GM20431 (cell line): ENCODE data around the gene ITPKC.
"Not testable (repeated sequence)": the region's sequence is repeated elsewhere in the genome, so short reads cannot be mapped to it uniquely, and the experiment has no call there.

ENCODE experiments used
- in situ Hi-C: fragments of 300-500 bp; cut with MseI, MboI; formaldehyde crosslinking; loops from one replicate; pipeline ENCODE4 v1.15.0; 2020; ENCODE audit warnings: low sequenced_read_pairs; ENCODE audit not compliant: unreplicated experiment

Gene ITPKC

DNA sequence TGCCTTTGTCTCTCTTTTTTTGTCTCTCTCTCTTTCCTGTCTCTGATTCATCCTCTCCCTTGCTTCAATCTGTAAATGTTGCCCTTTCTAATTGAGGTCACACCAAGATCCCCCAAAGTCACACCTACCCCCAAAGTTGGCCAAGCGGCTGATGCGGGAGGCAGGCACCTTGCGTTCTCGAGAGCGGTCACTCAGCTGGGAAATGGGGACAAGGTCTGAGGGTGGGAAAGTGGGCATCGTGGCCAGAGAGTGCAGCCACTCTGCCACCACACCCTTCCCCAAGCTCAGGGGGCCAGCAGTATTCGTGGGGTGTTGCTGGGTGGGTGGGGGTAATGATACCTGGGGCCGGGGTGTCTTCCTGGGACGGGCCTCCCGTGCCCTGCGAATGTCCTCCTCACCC is 3.0 kb upstream of the ITPKC start:
- in situ Hi-C loops: no loop called here

DNA sequence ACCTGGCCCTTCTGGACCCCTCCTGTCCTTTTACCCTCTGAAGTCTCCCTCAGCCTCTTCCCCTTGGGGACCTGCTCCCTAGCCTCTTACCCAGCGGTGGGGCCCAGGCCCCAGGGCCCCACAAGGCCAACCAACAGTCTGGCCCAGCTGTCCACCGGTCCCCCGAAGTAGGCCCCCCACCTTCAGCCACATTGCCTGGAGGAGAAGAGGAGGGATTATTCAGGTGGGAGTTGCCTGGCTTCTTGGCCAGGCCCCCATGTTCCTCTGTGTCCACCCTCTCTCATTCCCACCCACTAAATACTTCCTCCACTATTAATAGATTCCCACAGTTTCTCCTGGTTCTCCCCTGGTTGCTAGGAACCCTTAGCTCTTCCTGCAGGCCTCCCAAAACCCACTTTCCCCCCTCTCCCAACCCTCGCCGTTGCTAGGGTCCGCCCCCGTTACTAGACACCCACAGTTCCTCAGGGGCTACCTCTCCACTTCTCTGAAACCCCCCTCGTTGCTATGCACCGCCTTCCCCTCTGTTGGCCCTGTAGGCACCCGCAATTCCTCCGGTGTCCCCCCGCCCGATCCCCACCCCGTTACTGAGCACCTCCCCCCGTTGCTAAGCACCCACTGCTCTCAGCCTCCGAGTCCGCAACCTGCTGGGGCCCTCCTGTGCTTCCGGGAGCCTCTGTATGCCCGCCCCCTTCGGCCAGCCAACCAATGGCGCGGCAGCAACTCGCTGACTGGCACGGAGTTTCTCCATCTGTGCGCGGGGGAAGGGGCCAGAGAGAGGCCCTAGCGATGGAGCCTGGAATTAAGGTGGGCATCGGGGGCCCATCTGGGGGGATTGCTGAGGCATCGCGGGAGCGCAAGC is 2.2 kb upstream of the ITPKC start:
- in situ Hi-C loops: no loop called here

DNA sequence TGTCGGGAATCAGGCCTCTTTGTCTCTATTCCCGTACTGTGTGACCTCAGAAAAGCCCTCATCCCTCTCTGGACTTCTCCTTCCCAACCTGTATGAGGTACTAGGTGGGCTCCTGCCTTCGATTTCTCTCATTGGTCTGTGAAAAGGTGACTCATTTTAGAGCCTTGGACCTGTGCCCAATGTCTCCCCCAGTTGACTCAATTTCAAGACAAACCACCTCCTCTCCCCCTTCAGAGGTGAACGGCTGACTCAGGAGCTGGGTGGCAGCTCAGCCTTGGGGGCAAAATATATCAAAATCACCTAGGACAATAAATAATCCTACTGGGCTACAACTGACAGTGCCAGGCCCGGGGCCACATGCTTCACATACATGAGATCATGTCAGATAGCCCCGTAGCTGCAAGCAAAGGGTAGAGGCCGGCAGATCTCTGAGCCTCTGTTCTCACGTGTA is 856 bp upstream of the ITPKC start:
- in situ Hi-C loops: no loop called here

- in situ Hi-C loops: no loop called here
Observed at GRCh38 chr19:40717325-40717879, 490 bp downstream of the ITPKC start.

DNA sequence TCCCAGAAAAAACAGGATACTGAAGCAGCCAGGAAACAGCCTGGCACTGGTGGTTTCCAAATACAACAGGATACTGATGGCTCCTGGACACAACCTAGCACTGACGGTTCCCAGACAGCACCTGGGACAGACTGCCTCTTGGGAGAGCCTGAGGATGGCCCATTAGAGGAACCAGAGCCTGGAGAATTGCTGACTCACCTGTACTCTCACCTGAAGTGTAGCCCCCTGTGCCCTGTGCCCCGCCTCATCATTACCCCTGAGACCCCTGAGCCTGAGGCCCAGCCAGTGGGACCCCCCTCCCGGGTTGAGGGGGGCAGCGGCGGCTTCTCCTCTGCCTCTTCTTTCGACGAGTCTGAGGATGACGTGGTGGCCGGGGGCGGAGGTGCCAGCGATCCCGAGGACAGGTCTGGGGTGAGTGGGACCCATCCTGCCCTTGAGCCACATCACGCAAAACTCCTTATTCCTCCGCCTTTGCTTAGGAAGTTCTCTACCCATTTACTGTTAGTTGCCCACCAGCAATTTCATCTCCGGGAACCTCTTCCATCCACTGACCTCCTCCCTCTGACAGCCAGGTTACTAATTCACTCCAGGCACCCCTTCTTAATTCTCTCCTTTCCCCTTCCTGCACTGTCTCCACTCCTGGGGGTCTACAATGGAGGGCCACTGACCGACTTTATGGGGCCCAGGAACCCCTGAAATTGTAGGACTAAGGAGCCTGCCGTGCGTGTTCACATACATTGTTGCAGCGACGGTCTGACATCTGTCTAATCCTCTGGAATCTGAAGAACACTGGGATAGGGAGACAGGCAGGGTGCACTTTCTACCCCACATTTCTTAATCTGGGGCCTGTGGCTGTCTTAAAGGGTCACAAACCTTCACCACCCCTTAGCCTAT is 1.2 kb downstream of the ITPKC start:
- in situ Hi-C loops: no loop called here

- in situ Hi-C loops: no loop called here
Observed at GRCh38 chr19:40718774-40719391, 2.0 kb downstream of the ITPKC start.

DNA sequence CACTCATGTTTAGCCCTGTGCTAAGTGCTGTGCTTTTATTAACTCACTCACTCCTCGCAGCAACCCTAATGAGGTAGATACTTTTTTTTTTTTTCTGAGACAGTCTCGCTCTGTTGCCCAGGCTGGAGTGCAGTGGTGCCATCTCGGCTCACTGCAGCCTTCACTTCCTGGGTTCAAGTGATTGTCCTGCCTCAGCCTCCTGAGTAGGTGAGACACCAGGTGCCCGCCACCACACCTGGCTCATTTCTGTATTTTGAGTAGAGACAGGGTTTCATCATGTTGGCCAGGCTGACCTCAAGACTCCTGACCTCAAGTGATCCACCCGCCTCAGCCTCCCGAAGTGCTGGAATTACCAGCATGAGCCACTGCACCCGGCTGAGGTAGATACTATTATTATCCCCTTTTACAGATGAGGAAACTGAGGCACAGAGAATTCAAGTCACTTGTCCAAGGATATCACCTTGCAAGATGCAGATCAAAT is 2.5 kb downstream of the ITPKC start:
- in situ Hi-C loops: no loop called here

GRCh38 chr19:40721140-40721486 is 4.2 kb downstream of the ITPKC start:
- in situ Hi-C loops: no loop called here

DNA sequence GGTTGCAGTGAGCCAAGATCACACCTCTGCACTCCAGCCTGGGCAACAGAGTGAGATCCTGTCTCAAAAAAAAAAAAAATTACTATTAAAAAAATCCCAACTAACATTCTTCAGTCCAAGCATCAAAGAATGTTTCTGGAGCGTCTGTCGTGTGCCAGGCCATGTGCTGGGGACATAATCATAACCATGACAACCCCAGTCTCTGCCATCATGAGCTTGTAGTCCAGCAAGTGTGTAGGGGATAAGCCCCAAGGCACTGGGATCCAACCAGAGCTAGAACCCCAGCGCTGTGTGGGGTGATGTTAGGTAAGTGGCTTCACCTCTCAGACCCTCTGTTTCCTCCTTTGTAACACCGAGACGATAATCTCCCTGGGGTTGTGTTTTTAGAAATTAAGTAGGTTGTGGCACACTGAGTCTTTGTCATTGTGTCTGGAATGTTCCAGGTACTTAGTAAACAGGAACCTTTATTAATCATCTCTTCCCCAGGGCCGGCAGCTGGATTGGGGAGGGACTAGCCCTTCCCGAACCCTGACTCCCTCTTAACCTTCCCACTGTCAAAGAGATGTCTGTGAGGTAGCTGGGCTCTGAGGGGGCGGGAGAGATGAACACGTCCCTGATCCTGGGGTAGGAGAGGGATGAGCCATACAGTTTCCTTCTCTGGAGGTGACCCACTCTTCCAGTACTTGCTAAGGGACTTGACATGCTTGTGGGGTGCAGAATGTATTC is 5.2 kb downstream of the ITPKC start:
- in situ Hi-C loops: no loop called here

- in situ Hi-C loops: no loop called here
Observed at GRCh38 chr19:40723661-40724254, 6.8 kb downstream of the ITPKC start.

GRCh38 chr19:40724315-40724714 is 7.4 kb downstream of the ITPKC start:
- in situ Hi-C loops: no loop called here

GRCh38 chr19:40724855-40725254 is 7.9 kb downstream of the ITPKC start:
- in situ Hi-C loops: no loop called here

DNA sequence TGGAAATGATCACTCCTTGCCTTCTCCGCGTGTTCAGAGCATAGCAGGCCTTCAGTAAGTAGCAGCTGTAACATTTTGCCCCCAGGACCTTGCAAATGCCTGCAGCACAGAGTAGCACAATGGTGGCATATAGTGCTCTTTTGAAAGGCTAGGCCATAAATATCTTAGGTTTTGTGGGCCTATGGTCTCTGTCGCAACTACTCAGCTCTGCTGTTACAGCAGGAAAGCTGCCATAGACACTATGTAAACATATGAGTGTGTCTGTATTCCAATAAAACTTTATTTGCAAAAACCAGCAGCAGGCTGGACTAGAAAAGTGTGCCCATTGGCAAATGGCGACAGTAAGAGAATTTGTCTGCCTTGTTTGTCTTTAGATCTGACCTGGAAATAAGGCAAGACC is 9.4 kb downstream of the ITPKC start:
- in situ Hi-C loops: no loop called here

- in situ Hi-C loops: not testable (repeated sequence)
Observed at GRCh38 chr19:40730065-40730464, 13.2 kb downstream of the ITPKC start.

GRCh38 chr19:40732304-40732703 is 15.4 kb downstream of the ITPKC start:
- in situ Hi-C loops: not testable (repeated sequence)

DNA sequence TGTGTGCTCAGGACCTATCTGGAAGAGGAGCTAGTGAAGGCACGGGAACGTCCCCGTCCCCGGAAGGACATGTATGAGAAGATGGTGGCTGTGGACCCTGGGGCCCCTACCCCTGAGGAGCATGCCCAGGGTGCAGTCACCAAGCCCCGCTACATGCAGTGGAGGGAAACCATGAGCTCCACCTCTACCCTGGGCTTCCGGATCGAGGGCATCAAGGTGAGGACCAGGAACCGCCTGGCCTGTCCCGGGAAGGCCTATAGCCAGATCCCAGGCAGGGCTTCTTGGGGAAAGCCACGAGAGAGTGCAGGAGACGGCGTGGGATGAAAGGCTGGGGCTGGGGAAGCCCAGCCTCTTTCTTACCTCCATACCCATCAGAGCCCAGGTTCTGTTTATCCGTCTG is 16.2 kb downstream of the ITPKC start:
- in situ Hi-C loops: no loop called here

- in situ Hi-C loops: no loop called here
Observed at GRCh38 chr19:40735013-40735771, 18.3 kb downstream of the ITPKC start.

- in situ Hi-C loops: no loop called here
Observed at GRCh38 chr19:40736661-40737060, 19.7 kb downstream of the ITPKC start.
